ENCODE results near the gene PHKA1.

DNA sequence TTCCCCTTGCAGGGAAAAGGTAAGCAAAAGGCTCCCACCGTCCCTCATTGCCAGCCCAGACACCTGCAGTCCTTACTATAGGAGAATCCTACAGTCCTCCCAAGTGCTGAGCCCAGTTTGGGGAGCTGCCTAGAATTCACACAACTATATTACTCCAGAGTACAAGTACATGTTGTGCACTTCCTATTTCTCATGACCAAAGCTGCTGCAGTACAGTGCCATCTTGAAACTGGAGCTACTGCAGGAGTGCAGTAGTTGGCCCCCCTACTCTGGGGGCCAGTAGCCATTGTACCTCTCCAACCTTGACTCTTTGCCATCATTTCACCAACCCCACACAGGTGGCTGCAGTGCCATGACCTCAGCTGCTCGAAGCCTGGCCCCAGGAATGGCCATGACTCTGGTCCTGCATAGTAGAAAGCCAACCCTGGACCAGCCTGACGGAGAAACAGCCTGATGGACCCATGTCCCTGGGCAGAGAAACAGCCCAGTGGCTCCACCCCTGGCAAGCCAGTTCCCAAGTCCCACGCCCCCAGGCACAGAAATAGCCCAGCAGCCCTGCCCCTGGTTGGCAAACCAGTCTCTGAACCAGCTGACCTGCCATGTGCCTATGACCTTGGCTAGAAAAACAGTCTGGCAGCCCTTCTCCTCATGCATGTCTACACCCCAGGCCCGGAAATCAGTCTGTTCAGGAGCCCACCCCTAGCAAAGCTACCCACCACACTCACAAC lies 51.9 kb downstream of the PHKA1 start:
- no peak for TF ChIP-seq NFIC (IDR thresholded peaks at IDR 0.05)
- no peak for TF ChIP-seq RAD21 (IDR thresholded peaks at IDR 0.05; ENCODE audit: low read depth)
- TF ChIP-seq, protein P1, sequence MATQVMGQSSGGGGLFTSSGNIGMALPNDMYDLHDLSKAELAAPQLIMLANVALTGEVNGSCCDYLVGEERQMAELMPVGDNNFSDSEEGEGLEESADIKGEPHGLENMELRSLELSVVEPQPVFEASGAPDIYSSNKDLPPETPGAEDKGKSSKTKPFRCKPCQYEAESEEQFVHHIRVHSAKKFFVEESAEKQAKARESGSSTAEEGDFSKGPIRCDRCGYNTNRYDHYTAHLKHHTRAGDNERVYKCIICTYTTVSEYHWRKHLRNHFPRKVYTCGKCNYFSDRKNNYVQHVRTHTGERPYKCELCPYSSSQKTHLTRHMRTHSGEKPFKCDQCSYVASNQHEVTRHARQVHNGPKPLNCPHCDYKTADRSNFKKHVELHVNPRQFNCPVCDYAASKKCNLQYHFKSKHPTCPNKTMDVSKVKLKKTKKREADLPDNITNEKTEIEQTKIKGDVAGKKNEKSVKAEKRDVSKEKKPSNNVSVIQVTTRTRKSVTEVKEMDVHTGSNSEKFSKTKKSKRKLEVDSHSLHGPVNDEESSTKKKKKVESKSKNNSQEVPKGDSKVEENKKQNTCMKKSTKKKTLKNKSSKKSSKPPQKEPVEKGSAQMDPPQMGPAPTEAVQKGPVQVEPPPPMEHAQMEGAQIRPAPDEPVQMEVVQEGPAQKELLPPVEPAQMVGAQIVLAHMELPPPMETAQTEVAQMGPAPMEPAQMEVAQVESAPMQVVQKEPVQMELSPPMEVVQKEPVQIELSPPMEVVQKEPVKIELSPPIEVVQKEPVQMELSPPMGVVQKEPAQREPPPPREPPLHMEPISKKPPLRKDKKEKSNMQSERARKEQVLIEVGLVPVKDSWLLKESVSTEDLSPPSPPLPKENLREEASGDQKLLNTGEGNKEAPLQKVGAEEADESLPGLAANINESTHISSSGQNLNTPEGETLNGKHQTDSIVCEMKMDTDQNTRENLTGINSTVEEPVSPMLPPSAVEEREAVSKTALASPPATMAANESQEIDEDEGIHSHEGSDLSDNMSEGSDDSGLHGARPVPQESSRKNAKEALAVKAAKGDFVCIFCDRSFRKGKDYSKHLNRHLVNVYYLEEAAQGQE (IDR thresholded peaks at IDR 0.05; ENCODE audit: low read depth), result no peak
- no peak for TF ChIP-seq TAF1 (IDR thresholded peaks at IDR 0.05; ENCODE audit: low read depth)

All from Ishikawa (cell line).